ENCODE measurements around the gene SYNE3.

The SYNE3 gene

DNA sequence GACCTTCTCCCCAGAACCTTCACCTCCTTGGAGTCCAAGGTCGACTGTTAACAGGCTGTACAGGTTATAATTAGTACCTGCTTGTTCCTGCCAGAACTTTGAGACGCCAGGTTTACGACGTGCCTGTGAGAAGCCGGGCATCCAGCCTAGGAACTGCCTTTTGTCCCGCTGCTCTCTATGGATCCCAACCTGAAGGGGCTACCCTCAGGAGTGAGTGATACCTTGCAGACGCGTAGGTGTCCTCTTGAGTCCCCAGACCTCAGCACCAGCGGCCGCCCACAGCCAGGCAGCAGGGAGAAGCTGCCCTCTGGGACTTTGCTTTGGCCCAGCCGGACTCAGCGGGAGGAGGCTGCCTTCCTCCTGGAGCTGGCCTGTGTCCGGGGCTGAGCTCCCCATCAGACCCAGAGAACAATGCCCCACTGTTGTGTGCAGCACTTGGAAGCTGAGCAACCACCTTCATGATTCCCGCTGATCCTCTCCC, 16.2 kb downstream of the SYNE3 start:
- Histone ChIP-seq H3K4me3 (ENCODE audit: insufficient read depth, low read length, poor library complexity, severe bottlenecking) (no peak overlapping the region), H3K27ac (ENCODE audit: low read depth, low read length) (no peak overlapping the region), H3K9me2 (replicated peaks; ENCODE audit: insufficient read depth, low read length) (no peaks in the 10 kb centered on the region), H2AFZ (ENCODE audit: low read depth, low read length, severe bottlenecking) (no peak overlapping the region), H3K9me3 (ENCODE audit: insufficient read depth, low read length) (no peaks in the 10 kb centered on the region), H3F3A (ENCODE audit: insufficient read depth) (no peaks in the 10 kb centered on the region), H3K36me3 (ENCODE audit: low read length) (no peaks in the 10 kb centered on the region), H3K4me2 (ENCODE audit: low read depth, low read length, poor library complexity, severe bottlenecking) (no peak overlapping the region), H3K9ac (ENCODE audit: low read length) (no peak overlapping the region), H3K27me3 (ENCODE audit: low read length) (no peaks in the 10 kb centered on the region), H3K79me2 (ENCODE audit: insufficient read depth, low read length) (no peaks in the 10 kb centered on the region), H4K20me1 (ENCODE audit: low read depth, low read length) (no peaks in the 10 kb centered on the region)
- TF ChIP-seq, protein P1, sequence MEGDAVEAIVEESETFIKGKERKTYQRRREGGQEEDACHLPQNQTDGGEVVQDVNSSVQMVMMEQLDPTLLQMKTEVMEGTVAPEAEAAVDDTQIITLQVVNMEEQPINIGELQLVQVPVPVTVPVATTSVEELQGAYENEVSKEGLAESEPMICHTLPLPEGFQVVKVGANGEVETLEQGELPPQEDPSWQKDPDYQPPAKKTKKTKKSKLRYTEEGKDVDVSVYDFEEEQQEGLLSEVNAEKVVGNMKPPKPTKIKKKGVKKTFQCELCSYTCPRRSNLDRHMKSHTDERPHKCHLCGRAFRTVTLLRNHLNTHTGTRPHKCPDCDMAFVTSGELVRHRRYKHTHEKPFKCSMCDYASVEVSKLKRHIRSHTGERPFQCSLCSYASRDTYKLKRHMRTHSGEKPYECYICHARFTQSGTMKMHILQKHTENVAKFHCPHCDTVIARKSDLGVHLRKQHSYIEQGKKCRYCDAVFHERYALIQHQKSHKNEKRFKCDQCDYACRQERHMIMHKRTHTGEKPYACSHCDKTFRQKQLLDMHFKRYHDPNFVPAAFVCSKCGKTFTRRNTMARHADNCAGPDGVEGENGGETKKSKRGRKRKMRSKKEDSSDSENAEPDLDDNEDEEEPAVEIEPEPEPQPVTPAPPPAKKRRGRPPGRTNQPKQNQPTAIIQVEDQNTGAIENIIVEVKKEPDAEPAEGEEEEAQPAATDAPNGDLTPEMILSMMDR (IDR thresholded peaks at IDR 0.05; ENCODE audit: insufficient read depth, low read length, poor library complexity, severe bottlenecking) = no peak
- no peak for TF ChIP-seq EZH2phosphoT487 (conservative IDR thresholded peaks at IDR 0.05; ENCODE audit: low read length)

DNA sequence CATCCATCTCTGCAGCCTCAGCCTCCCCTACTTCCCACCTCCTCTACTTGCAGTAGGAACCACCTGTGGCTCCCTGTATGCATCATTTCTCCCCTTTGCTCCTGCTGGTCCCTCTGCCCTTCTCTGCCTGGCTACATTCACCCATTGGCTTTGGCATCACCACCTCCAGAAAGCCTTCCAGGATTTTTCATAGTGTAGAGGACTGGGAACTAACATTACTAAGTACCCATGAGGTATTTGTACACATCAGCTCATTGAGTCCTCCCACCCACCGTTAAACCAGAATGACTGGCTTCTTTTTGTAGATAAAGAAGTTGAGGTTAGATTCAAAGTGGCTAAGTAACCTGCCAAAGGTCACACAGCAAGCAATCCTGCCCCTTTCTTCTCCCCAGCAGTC, 17.1 kb downstream of the SYNE3 start:
- Histone ChIP-seq H3F3A (ENCODE audit: insufficient read depth) (no peaks in the 10 kb centered on the region), H3K9me3 (ENCODE audit: insufficient read depth, low read length) (no peaks in the 10 kb centered on the region), H3K9me2 (replicated peaks; ENCODE audit: insufficient read depth, low read length) (no peaks in the 10 kb centered on the region), H3K27ac (ENCODE audit: low read depth, low read length) (no peak overlapping the region), H2AFZ (ENCODE audit: low read depth, low read length, severe bottlenecking) (no peak overlapping the region), H3K4me2 (ENCODE audit: low read depth, low read length, poor library complexity, severe bottlenecking) (no peak overlapping the region), H3K27me3 (ENCODE audit: low read length) (no peaks in the 10 kb centered on the region), H3K36me3 (ENCODE audit: low read length) (no peaks in the 10 kb centered on the region), H3K79me2 (ENCODE audit: insufficient read depth, low read length) (no peaks in the 10 kb centered on the region), H3K9ac (ENCODE audit: low read length) (no peak overlapping the region), H3K4me3 (ENCODE audit: insufficient read depth, low read length, poor library complexity, severe bottlenecking) (no peak overlapping the region), H4K20me1 (ENCODE audit: low read depth, low read length) (no peaks in the 10 kb centered on the region)
- TF ChIP-seq, protein P1 (IDR thresholded peaks at IDR 0.05; ENCODE audit: insufficient read depth, low read length, poor library complexity, severe bottlenecking) = no peak

GRCh38 chr14:95498622-95499353, 17.7 kb downstream of the SYNE3 start:
- Histone ChIP-seq H3K27ac (ENCODE audit: low read depth, low read length) (no peak overlapping the region), H4K20me1 (ENCODE audit: low read depth, low read length) (no peaks in the 10 kb centered on the region), H3K9me3 (ENCODE audit: insufficient read depth, low read length) (no peaks in the 10 kb centered on the region), H3K36me3 (ENCODE audit: low read length) (no peaks in the 10 kb centered on the region), H3F3A (ENCODE audit: insufficient read depth) (no peaks in the 10 kb centered on the region), H3K27me3 (ENCODE audit: low read length) (no peaks in the 10 kb centered on the region), H2AFZ (ENCODE audit: low read depth, low read length, severe bottlenecking) (no peak overlapping the region), H3K4me2 (ENCODE audit: low read depth, low read length, poor library complexity, severe bottlenecking) (no peak overlapping the region), H3K79me2 (ENCODE audit: insufficient read depth, low read length) (no peaks in the 10 kb centered on the region), H3K9me2 (replicated peaks; ENCODE audit: insufficient read depth, low read length) (no peaks in the 10 kb centered on the region), H3K9ac (ENCODE audit: low read length) (no peak overlapping the region), H3K4me3 (ENCODE audit: insufficient read depth, low read length, poor library complexity, severe bottlenecking) (no peak overlapping the region)
- TF ChIP-seq EZH2phosphoT487 (conservative IDR thresholded peaks at IDR 0.05; ENCODE audit: low read length) = no peak
- TF ChIP-seq, protein P1 (IDR thresholded peaks at IDR 0.05; ENCODE audit: insufficient read depth, low read length, poor library complexity, severe bottlenecking) = no peak

Data from SU-DHL-6 (cell line).